Measurements from ENCODE around the gene MAGI1.

The MAGI1 gene

DNA sequence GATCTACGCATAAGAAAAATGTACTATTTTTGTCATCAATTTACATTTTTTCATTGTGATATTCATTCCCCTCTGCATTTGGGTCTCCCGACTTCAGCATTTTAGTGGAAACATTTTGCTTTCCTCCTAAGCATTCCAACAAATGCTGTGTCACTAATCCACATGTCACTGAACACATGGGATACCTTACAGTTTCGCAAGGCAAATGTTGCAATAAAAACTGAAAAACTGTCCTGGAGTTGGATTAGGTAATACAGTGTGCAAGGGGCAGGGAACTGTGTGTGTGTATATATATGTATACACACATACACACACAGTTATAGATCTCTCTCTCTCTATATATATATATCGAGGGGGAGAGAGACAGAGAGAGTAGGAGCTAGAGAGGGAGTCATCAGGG lies 632.2 kb downstream of the MAGI1 start:
- H3K9me2 ChIP-seq (replicated peaks; ENCODE audit: low read depth, low read length) = no peaks in the 10 kb centered on the region
- H3K79me2 ChIP-seq (ENCODE audit: insufficient read depth, low read length) = no peaks in the 10 kb centered on the region
- no peaks in the 10 kb centered on the region for H3K36me3 ChIP-seq (ENCODE audit: insufficient read depth, low read length)
- H4K20me1 ChIP-seq (ENCODE audit: insufficient read depth, low read length, poor library complexity, severe bottlenecking) = no peaks in the 10 kb centered on the region
- no peak overlapping the region for H3K4me3 ChIP-seq (ENCODE audit: low read length, poor library complexity, severe bottlenecking)
- H3K9ac ChIP-seq (ENCODE audit: low read depth, low read length, poor library complexity, severe bottlenecking) = no peak overlapping the region
- H3F3A ChIP-seq (ENCODE audit: low read depth) = no peaks in the 10 kb centered on the region
- no peaks in the 10 kb centered on the region for H3K27me3 ChIP-seq (ENCODE audit: insufficient read depth, low read length, poor library complexity, severe bottlenecking)
- no peaks in the 10 kb centered on the region for H3K9me3 ChIP-seq (ENCODE audit: insufficient read depth, low read depth, low read length)
- TF ChIP-seq, protein P1, sequence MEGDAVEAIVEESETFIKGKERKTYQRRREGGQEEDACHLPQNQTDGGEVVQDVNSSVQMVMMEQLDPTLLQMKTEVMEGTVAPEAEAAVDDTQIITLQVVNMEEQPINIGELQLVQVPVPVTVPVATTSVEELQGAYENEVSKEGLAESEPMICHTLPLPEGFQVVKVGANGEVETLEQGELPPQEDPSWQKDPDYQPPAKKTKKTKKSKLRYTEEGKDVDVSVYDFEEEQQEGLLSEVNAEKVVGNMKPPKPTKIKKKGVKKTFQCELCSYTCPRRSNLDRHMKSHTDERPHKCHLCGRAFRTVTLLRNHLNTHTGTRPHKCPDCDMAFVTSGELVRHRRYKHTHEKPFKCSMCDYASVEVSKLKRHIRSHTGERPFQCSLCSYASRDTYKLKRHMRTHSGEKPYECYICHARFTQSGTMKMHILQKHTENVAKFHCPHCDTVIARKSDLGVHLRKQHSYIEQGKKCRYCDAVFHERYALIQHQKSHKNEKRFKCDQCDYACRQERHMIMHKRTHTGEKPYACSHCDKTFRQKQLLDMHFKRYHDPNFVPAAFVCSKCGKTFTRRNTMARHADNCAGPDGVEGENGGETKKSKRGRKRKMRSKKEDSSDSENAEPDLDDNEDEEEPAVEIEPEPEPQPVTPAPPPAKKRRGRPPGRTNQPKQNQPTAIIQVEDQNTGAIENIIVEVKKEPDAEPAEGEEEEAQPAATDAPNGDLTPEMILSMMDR (conservative IDR thresholded peaks at IDR 0.05; ENCODE audit: low read length) = no peak
- no peak for TF ChIP-seq EZH2phosphoT487 (IDR thresholded peaks at IDR 0.05; ENCODE audit: borderline replicate concordance)
- H3K4me1 ChIP-seq (ENCODE audit: insufficient read depth, low read length, poor library complexity, severe bottlenecking) = no peaks in the 10 kb centered on the region
- no peak overlapping the region for H3K4me2 ChIP-seq (ENCODE audit: low read depth, low read length, poor library complexity, severe bottlenecking)
- no peak overlapping the region for H2AFZ ChIP-seq (ENCODE audit: low read length)

DNA sequence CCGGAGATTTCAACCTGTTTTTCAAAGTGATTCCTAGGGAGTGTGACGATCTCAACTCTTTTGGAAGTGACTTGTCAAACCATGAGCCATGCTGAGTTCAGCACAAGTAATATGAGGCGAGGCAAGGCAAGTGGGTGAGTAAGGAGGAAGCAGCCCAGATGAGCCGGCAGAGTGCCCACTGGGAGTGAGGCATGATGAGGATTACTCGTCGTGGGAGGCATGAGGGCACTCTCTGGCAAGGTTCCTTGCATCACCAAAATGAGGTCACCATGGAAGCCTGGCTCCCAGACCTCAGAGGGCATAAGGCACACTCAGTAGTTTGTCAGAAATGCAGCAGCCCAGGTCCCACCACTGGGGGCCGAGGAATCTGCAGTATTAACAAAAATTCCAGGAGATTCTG lies 636.1 kb downstream of the MAGI1 start:
- no peaks in the 10 kb centered on the region for H3K9me3 ChIP-seq (ENCODE audit: insufficient read depth, low read depth, low read length)
- no peaks in the 10 kb centered on the region for H3K4me1 ChIP-seq (ENCODE audit: insufficient read depth, low read length, poor library complexity, severe bottlenecking)
- no peak overlapping the region for H3K4me3 ChIP-seq (ENCODE audit: low read length, poor library complexity, severe bottlenecking)
- no peaks in the 10 kb centered on the region for H3K79me2 ChIP-seq (ENCODE audit: insufficient read depth, low read length)
- TF ChIP-seq EZH2phosphoT487 (IDR thresholded peaks at IDR 0.05; ENCODE audit: borderline replicate concordance) = no peak
- TF ChIP-seq, protein P1 (conservative IDR thresholded peaks at IDR 0.05; ENCODE audit: low read length) = no peak
- no peaks in the 10 kb centered on the region for H3F3A ChIP-seq (ENCODE audit: low read depth)
- H4K20me1 ChIP-seq (ENCODE audit: insufficient read depth, low read length, poor library complexity, severe bottlenecking) = no peaks in the 10 kb centered on the region
- no peaks in the 10 kb centered on the region for H3K36me3 ChIP-seq (ENCODE audit: insufficient read depth, low read length)
- no peak overlapping the region for H3K4me2 ChIP-seq (ENCODE audit: low read depth, low read length, poor library complexity, severe bottlenecking)
- H3K27me3 ChIP-seq (ENCODE audit: insufficient read depth, low read length, poor library complexity, severe bottlenecking) = no peaks in the 10 kb centered on the region
- no peaks in the 10 kb centered on the region for H3K9me2 ChIP-seq (replicated peaks; ENCODE audit: low read depth, low read length)
- no peak overlapping the region for H3K9ac ChIP-seq (ENCODE audit: low read depth, low read length, poor library complexity, severe bottlenecking)
- no peak overlapping the region for H2AFZ ChIP-seq (ENCODE audit: low read length)

DNA sequence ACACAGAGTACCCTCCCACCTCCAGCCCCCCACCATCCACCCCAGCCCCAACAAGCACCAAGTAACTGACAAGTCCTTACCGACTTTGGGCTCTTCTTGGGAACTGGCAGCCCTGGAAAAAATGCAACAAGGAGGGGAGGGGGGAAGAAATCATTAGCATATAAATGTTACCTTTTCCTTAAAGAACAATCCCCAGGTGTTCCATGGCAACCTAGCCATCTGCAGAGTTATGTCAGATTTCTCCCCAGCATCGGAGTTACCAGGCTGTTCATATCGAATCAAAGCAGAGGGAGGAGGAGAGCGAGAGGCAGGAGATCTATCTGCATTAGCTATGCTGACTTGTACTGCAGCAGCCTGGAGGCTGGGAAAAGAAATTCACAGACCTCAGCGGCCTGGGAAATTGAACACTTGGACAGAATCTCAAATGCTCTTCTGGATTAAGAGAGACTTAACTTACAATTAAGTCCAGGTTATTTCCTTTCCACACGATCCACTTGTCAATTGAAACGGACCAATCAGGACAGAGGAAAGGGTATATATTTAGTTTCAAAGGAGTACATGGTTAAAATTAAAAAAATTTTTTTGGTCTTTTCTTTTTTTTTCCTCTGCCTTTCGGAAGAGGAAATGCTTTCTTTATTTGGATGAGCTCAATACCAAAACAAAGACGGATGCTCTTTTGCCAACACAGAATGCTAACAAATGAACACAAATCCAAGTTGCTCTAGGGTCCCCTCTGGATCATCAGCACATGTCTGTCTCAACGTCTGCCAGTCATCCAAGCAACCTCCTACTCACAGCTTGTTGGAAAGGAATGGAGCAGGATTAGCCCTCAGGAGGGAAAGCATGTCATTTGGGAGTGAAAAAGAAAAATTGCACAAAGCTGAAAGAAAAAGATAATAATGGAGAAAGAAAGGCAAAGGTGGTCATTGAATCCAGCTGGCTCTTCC lies 637.1 kb downstream of the MAGI1 start:
- H3K4me3 ChIP-seq (ENCODE audit: low read length, poor library complexity, severe bottlenecking) = no peak overlapping the region
- TF ChIP-seq EZH2phosphoT487 (IDR thresholded peaks at IDR 0.05; ENCODE audit: borderline replicate concordance) = no peak
- TF ChIP-seq, protein P1 (conservative IDR thresholded peaks at IDR 0.05; ENCODE audit: low read length) = no peak
- H3K4me1 ChIP-seq (ENCODE audit: insufficient read depth, low read length, poor library complexity, severe bottlenecking) = no peaks in the 10 kb centered on the region
- H4K20me1 ChIP-seq (ENCODE audit: insufficient read depth, low read length, poor library complexity, severe bottlenecking) = no peaks in the 10 kb centered on the region
- no peaks in the 10 kb centered on the region for H3K9me2 ChIP-seq (replicated peaks; ENCODE audit: low read depth, low read length)
- no peak overlapping the region for H3K9ac ChIP-seq (ENCODE audit: low read depth, low read length, poor library complexity, severe bottlenecking)
- no peaks in the 10 kb centered on the region for H3K9me3 ChIP-seq (ENCODE audit: insufficient read depth, low read depth, low read length)
- H3K4me2 ChIP-seq (ENCODE audit: low read depth, low read length, poor library complexity, severe bottlenecking) = no peak overlapping the region
- H3K79me2 ChIP-seq (ENCODE audit: insufficient read depth, low read length) = no peaks in the 10 kb centered on the region
- H2AFZ ChIP-seq (ENCODE audit: low read length) = no peak overlapping the region
- no peaks in the 10 kb centered on the region for H3K27me3 ChIP-seq (ENCODE audit: insufficient read depth, low read length, poor library complexity, severe bottlenecking)
- H3F3A ChIP-seq (ENCODE audit: low read depth) = no peaks in the 10 kb centered on the region
- H3K36me3 ChIP-seq (ENCODE audit: insufficient read depth, low read length) = no peaks in the 10 kb centered on the region

All from Loucy (cell line).